ENCODE data around the gene DNASE1. TPM values are rescaled to one million over a fixed set of nuclear protein-coding genes. Genes with fewer than 3 reads are reported as not detected.

DNASE1 gene
- total RNA-seq, 1 experiment from 2014 or later = 13.9 TPM

GRCh38 chr16:3625911-3626732, 28.4 kb upstream of the DNASE1 start:
- DNase-seq (ENCODE audit: low spot score) = no peak
- POLR2A ChIA-PET = no interaction called here

GRCh38 chr16:3637371-3637923, 17.0 kb upstream of the DNASE1 start:
- ATAC-seq (peak; percentile 51), DNase-seq (ENCODE audit: low spot score) (no peak)
- ChIA-PET POLR2A (no interaction called here), CTCF (interaction anchor here (0.7 to 1.0 kb wide), 2 partner anchors 16 to 96 kb away, joined by 3 to 5 read pairs; no protein-coding TSS in a partner anchor)
- H3K27me3 Mint-ChIP-seq (ENCODE audit: low read depth) = no peaks in the 10 kb centered on the region
- H3K4me3 Mint-ChIP-seq = no peak overlapping the region
- TF ChIP-seq ERG (CRISPR knock-in tag; IDR thresholded peaks at IDR 0.05) (no peak), GRHL2 (CRISPR knock-in tag; IDR thresholded peaks at IDR 0.05; ENCODE audit: insufficient replicate concordance, severe bottlenecking) (no peak), ZBTB21 (CRISPR knock-in tag; IDR thresholded peaks at IDR 0.05; ENCODE audit: borderline replicate concordance) (no peak), NFATC4 (CRISPR knock-in tag; IDR thresholded peaks at IDR 0.05) (no peak), CREM (CRISPR knock-in tag; IDR thresholded peaks at IDR 0.05) (no peak), ZMAT4 (CRISPR knock-in tag; IDR thresholded peaks at IDR 0.05) (no peak), EMX1 (CRISPR knock-in tag; IDR thresholded peaks at IDR 0.05) (no peak), PRDM15 (CRISPR knock-in tag; IDR thresholded peaks at IDR 0.05) (no peak), JAZF1 (CRISPR knock-in tag; IDR thresholded peaks at IDR 0.05) (no peak), USF2 (CRISPR knock-in tag; IDR thresholded peaks at IDR 0.05) (no peak), KAT7 (CRISPR knock-in tag; IDR thresholded peaks at IDR 0.05; ENCODE audit: borderline replicate concordance) (no peak), ZNF219 (CRISPR knock-in tag; IDR thresholded peaks at IDR 0.05; ENCODE audit: borderline replicate concordance) (no peak), E2F5 (CRISPR knock-in tag; IDR thresholded peaks at IDR 0.05) (no peak), ZNF232 (CRISPR knock-in tag; IDR thresholded peaks at IDR 0.05) (no peak), HMGA2 (CRISPR knock-in tag; IDR thresholded peaks at IDR 0.05) (no peak), NR3C1 (CRISPR knock-in tag; conservative IDR thresholded peaks at IDR 0.05; ENCODE audit: low read depth) (no peak), ZNF423 (CRISPR knock-in tag; IDR thresholded peaks at IDR 0.05) (no peak), FOXP4 (CRISPR knock-in tag; IDR thresholded peaks at IDR 0.05) (no peak), ZSCAN18 (CRISPR knock-in tag; IDR thresholded peaks at IDR 0.05) (no peak)
- H3K27ac Mint-ChIP-seq = peak overlapping the region; percentile 68
- peaks cover 6% of the 10 kb centered on the region for H3K9me3 Mint-ChIP-seq
- H3K36me3 Mint-ChIP-seq = peaks cover 6% of the 10 kb centered on the region
- H3K4me1 Mint-ChIP-seq = peaks cover 41% of the 10 kb centered on the region

More at GRCh38 chr16:3625911-3626732, 28.4 kb upstream of the DNASE1 start:
- Mint-ChIP-seq H3K27ac (0 out of 2 replicates have a peak overlapping the region, but pooled peaks have one; percentile 37), H3K27me3 (ENCODE audit: low read depth) (no peaks in the 10 kb centered on the region), H3K9me3 (no peaks in the 10 kb centered on the region), H3K4me3 (no peak overlapping the region), H3K4me1 (peaks cover 13% of the 10 kb centered on the region), H3K36me3 (no peaks in the 10 kb centered on the region)
- CTCF ChIA-PET = interaction anchor here (1.0 kb wide), 1 partner anchor 28 kb away, joined by 3 read pairs; no protein-coding TSS in a partner anchor
- ATAC-seq = no peak
- TF ChIP-seq MYBL2 (CRISPR knock-in tag; IDR thresholded peaks at IDR 0.05) (no peak), ZNF121 (CRISPR knock-in tag; IDR thresholded peaks at IDR 0.05) (0 out of 2 replicates have a peak, but pooled peaks have one; percentile 39), MXD4 (CRISPR knock-in tag; IDR thresholded peaks at IDR 0.05; ENCODE audit: borderline replicate concordance) (no peak), RORB (CRISPR knock-in tag; IDR thresholded peaks at IDR 0.05) (no peak), ZMAT4 (CRISPR knock-in tag; IDR thresholded peaks at IDR 0.05) (no peak), FOXP1 (CRISPR knock-in tag; IDR thresholded peaks at IDR 0.05; ENCODE audit: borderline replicate concordance) (no peak)

Measured in WTC11 (cell line).